Fibroblast of lung (primary cell): Measurements from ENCODE around the gene SERPIND1.

Experiments used
- EZH2 ChIP-seq: IDR thresholded peaks from 2 replicates; pipeline ENCODE4 v1.5.1; 2012; ENCODE audit warnings: low read length, control low read depth, mild to moderate bottlenecking; ENCODE audit errors: missing control alignments
- TF ChIP-seq, protein P1 (sequence below), 2 donors: IDR thresholded peaks in 1 of 2; conservative IDR thresholded peaks in 1 of 2; 1 replicate in 1 of 2; 2 replicates in 1 of 2; pipeline ENCODE4 v1.5.1; 2011 to 2012; ENCODE audit warnings: low read length in 2 of 2, control low read depth in 1 of 2, inconsistent platforms in 1 of 2, low read depth in 1 of 2, mild to moderate bottlenecking in 1 of 2

DNA sequence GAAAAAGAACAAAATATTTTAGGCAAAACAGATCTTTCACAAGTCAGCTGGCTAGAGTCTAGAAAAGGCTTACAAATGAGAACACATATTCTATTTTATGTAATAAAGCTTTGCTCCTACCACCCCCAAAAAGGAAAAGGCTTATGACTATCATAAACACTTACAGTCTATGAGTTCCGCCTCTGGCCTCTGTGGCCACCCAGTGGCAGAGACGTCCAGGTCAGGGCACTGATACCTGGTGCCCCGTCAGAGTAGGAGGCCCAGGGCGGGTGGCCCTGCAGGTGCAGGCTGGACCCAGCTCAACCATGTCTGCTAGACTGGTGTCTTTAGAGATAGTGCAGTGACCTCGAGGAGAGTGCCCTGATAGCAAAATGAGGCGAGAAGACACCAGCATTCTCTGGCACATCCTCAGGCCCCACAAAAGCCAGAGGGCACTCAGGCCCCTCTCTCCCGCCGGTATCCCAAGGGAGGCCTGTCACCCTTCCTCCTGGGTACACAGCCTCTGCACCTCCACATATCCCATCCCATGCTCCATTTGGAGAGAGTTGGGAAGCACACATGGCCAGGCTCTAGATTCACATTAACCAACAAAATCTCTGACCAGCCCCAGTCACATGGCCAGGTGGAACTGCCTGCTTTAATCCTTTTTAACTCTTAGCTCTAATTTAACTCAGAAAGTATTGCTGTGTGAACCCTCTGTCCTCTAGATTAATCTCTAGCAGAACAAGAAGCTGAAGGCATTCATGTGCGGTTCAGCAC lies 27.3 kb upstream of the SERPIND1 start:
- TF ChIP-seq, protein P1, sequence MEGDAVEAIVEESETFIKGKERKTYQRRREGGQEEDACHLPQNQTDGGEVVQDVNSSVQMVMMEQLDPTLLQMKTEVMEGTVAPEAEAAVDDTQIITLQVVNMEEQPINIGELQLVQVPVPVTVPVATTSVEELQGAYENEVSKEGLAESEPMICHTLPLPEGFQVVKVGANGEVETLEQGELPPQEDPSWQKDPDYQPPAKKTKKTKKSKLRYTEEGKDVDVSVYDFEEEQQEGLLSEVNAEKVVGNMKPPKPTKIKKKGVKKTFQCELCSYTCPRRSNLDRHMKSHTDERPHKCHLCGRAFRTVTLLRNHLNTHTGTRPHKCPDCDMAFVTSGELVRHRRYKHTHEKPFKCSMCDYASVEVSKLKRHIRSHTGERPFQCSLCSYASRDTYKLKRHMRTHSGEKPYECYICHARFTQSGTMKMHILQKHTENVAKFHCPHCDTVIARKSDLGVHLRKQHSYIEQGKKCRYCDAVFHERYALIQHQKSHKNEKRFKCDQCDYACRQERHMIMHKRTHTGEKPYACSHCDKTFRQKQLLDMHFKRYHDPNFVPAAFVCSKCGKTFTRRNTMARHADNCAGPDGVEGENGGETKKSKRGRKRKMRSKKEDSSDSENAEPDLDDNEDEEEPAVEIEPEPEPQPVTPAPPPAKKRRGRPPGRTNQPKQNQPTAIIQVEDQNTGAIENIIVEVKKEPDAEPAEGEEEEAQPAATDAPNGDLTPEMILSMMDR (conservative IDR thresholded peaks at IDR 0.05 in 1 of 2, IDR thresholded peaks at IDR 0.05 in 1 of 2; ENCODE audit: low read depth in 1 of 2, low read length in 2 of 2) = no peak
- TF ChIP-seq EZH2 = no peak
